HCT116 (cell line): ENCODE data around the gene SLAMF6. TPM values are rescaled to one million over a fixed set of nuclear protein-coding genes. Genes with fewer than 3 reads are reported as not detected.

Experiments used
- ATAC-seq: fragments of 200-7000 bp; cut with Tn5 transposase; 2 replicates; pipeline ENCODE4 v1.9.1; 2020; ENCODE audit warnings: mild to moderate bottlenecking, moderate library complexity
- BruUV-seq: library from RNA; stranded (reverse); fragments of 400-500 nt; replicated peaks from 2 replicates; lab custom pipeline; 2021; lab: Mats Ljungman, UMichigan
- CTCF ChIA-PET: fragments of 300-600 bp; sonication (Branson Sonifier 250); formaldehyde crosslinking; loops from one replicate; lab custom pipeline; 2021; ENCODE audit warnings: antibody characterized with exemption; lab: Charles Lee
- POLR2A ChIA-PET: fragments of 300-600, 350-600 bp; sonication (Branson Sonifier 250); formaldehyde crosslinking; loops from one replicate; lab custom pipeline; 2021; ENCODE audit warnings: antibody characterized with exemption; lab: Charles Lee
- RAD21 ChIA-PET, 2 experiments: fragments of 300-600 bp; sonication (Branson Sonifier 250); formaldehyde crosslinking; loops; one replicate each; lab custom pipeline; 2023; ENCODE audit warnings: low total read pairs in 2 of 2; ENCODE audit not compliant: uncharacterized antibody in 2 of 2, unreplicated experiment in 2 of 2, low non-redundant PET in 1 of 2; lab: Charles Lee
- DNase-seq: peaks from one replicate; pipeline ENCODE4 v3.0.0-alpha.2; 2010; ENCODE audit warnings: low read depth, low spot score
- H2AFZ ChIP-seq: fragments of 200-600 bp; shearing (Covaris generic), sonication (generic); 2 replicates; pipeline ENCODE4 v1.6.1; 2017; ENCODE audit warnings: low read depth, mixed run types, mixed read lengths, antibody characterized with exemption, low read length; ENCODE audit not compliant: poor library complexity, severe bottlenecking
- H3K27ac ChIP-seq: 2 replicates; pipeline ENCODE4 v1.5.1; 2012; ENCODE audit warnings: low read depth, low read length
- H3K27me3 ChIP-seq: fragments of 200-600 bp; sonication (generic); 2 replicates; pipeline ENCODE4 v1.6.1; 2016; ENCODE audit warnings: mixed run types, low read length, mixed read lengths; ENCODE audit not compliant: insufficient read depth
- H3K36me3 ChIP-seq, 2 experiments: fragments of 200-500 bp in 1 of 2; fragments of 200-600 bp in 1 of 2; sonication (Bioruptor generic) in 1 of 2; sonication (generic) in 1 of 2; 2 replicates each; pipeline versions ENCODE4 v1.5.1 to v1.6.1; 2014 to 2016; ENCODE audit warnings: low read length in 2 of 2, inconsistent platforms in 1 of 2, mixed read lengths in 1 of 2, mixed run types in 1 of 2; ENCODE audit not compliant: insufficient read depth in 2 of 2, control insufficient read depth in 1 of 2
- H3K4me1 ChIP-seq, 2 experiments: fragments of 200-600 bp in 1 of 2; sonication (generic) in 1 of 2; 2 replicates each; pipeline versions ENCODE4 v1.5.1 to v1.6.1; 2012 to 2017; ENCODE audit warnings: low read length in 2 of 2, inconsistent platforms in 1 of 2, mild to moderate bottlenecking in 1 of 2, mixed read lengths in 1 of 2, mixed run types in 1 of 2, moderate library complexity in 1 of 2; ENCODE audit not compliant: insufficient read depth in 2 of 2, control insufficient read depth in 1 of 2
- H3K4me2 ChIP-seq: fragments of 200-600 bp; sonication (generic); 2 replicates; pipeline ENCODE4 v1.6.1; 2017; ENCODE audit warnings: mixed run types, low read length, mixed read lengths
- H3K4me3 ChIP-seq, 2 experiments: fragments of 200-600 bp in 1 of 2; sonication (generic) in 1 of 2; replicated peaks in 1 of 2; 2 replicates each; pipeline ENCODE4 v1.5.1; 2011 to 2016; ENCODE audit warnings: low read length in 2 of 2, control low read depth in 1 of 2, low read depth in 1 of 2, mild to moderate bottlenecking in 1 of 2, mixed read lengths in 1 of 2, mixed run types in 1 of 2
- H3K79me2 ChIP-seq: fragments of 200-600 bp; sonication (generic); 2 replicates; pipeline ENCODE4 v1.6.1; 2017; ENCODE audit warnings: mild to moderate bottlenecking, mixed run types, low read length, moderate library complexity, mixed read lengths; ENCODE audit not compliant: insufficient read depth
- H3K9ac ChIP-seq: fragments of 200-600 bp; sonication (generic); 2 replicates; pipeline ENCODE4 v1.6.1; 2016; ENCODE audit warnings: low read length, mixed read lengths
- H3K9me2 ChIP-seq: fragments of 200-600 bp; sonication (generic), shearing (Covaris generic); 2 replicates; pipeline ENCODE4 v1.6.1; 2017; ENCODE audit warnings: mixed run types, mild to moderate bottlenecking, moderate library complexity; ENCODE audit not compliant: insufficient read depth
- H3K9me3 ChIP-seq, 2 experiments: fragments of 200-500 bp in 1 of 2; fragments of 200-600 bp in 1 of 2; sonication (Bioruptor generic) in 1 of 2; sonication (generic) in 1 of 2; 2 replicates each; pipeline ENCODE4 v1.6.1; 2014 to 2017; ENCODE audit warnings: low read length in 2 of 2, mixed read lengths in 2 of 2, inconsistent platforms in 1 of 2, low read depth in 1 of 2, mild to moderate bottlenecking in 1 of 2, mixed run types in 1 of 2, moderate library complexity in 1 of 2; ENCODE audit not compliant: control insufficient read depth in 1 of 2, insufficient read depth in 1 of 2
- H4K20me1 ChIP-seq: fragments of 200-600 bp; sonication (generic), shearing (Covaris generic); 2 replicates; pipeline ENCODE4 v1.6.1; 2017; ENCODE audit warnings: mixed run types, mild to moderate bottlenecking, moderate library complexity; ENCODE audit not compliant: insufficient read depth
- EGR1 ChIP-seq: IDR thresholded peaks from 2 replicates; pipeline ENCODE4 v1.6.1; 2012; ENCODE audit warnings: low read depth
- ELF1 ChIP-seq: IDR thresholded peaks from 2 replicates; pipeline ENCODE4 v1.6.1; 2012; ENCODE audit warnings: low read depth, borderline replicate concordance
- EZH2phosphoT487 ChIP-seq: fragments of 200-600 bp; IDR thresholded peaks from 2 replicates; pipeline ENCODE4 v1.6.1; 2018; ENCODE audit warnings: antibody characterized with exemption, borderline replicate concordance
- FOSL1 ChIP-seq: IDR thresholded peaks from 2 replicates; pipeline ENCODE4 v1.6.1; 2012; ENCODE audit warnings: low read depth
- SIN3A ChIP-seq: IDR thresholded peaks from 2 replicates; pipeline ENCODE4 v1.6.1; 2012; ENCODE audit warnings: low read depth
- SP1 ChIP-seq: IDR thresholded peaks from 2 replicates; pipeline ENCODE4 v1.6.1; 2012; ENCODE audit warnings: low read depth
- SRF ChIP-seq: IDR thresholded peaks from 2 replicates; pipeline ENCODE4 v1.6.1; 2012; ENCODE audit warnings: low read depth
- TCF7L2 ChIP-seq: IDR thresholded peaks from 2 replicates; pipeline ENCODE4 v1.7.0; 2011; ENCODE audit warnings: borderline replicate concordance, inconsistent platforms; ENCODE audit not compliant: insufficient read depth, insufficient read length; ENCODE audit errors: extremely low read depth
- YY1 ChIP-seq: IDR thresholded peaks from 2 replicates; pipeline ENCODE4 v1.6.1; 2011; ENCODE audit warnings: low read length, low read depth, moderate library complexity, mild to moderate bottlenecking; ENCODE audit not compliant: insufficient replicate concordance; ENCODE audit errors: extremely low read depth
- ZFX ChIP-seq: fragments of 450-650 bp; IDR thresholded peaks from 2 replicates; pipeline ENCODE4 v1.6.1; 2017
- ZNF274 ChIP-seq: fragments of 200-500 bp; sonication (Bioruptor generic); IDR thresholded peaks from 2 replicates; pipeline ENCODE4 v1.6.1; 2014; ENCODE audit warnings: mild to moderate bottlenecking, low read depth, low read length, inconsistent platforms
- intact Hi-C: fragments of 100-400 bp; cut with micrococcal nuclease; formaldehyde crosslinking; loops from 2 replicates; pipeline ENCODE4 v1.10.0; 2022
- total RNA-seq: library from RNA; stranded (reverse); gene quantifications from one replicate; pipeline ENCODE4 v1.2.1, GENCODE V29; 2021; ENCODE audit not compliant: unreplicated experiment
- TF ChIP-seq, protein P1 (sequence below): IDR thresholded peaks from 2 replicates; pipeline ENCODE4 v1.6.1; 2012
- TF ChIP-seq, protein P2 (sequence below): IDR thresholded peaks from 2 replicates; pipeline ENCODE4 v1.6.1; 2012; ENCODE audit warnings: low read depth
- TF ChIP-seq, protein P3 (sequence below), 3 experiments: fragments of 200-600 bp in 1 of 3; sonication (generic) in 1 of 3; IDR thresholded peaks in 2 of 3; conservative IDR thresholded peaks in 1 of 3; 2 replicates each; pipeline ENCODE4 v1.5.1; 2012 to 2017; ENCODE audit warnings: low read depth in 2 of 3, low read length in 2 of 3, antibody characterized with exemption in 1 of 3, borderline replicate concordance in 1 of 3, control low read depth in 1 of 3, mild to moderate bottlenecking in 1 of 3, mixed read lengths in 1 of 3, mixed run types in 1 of 3, moderate library complexity in 1 of 3; ENCODE audit not compliant: insufficient read depth in 1 of 3
- TF ChIP-seq, protein P4 (sequence below): IDR thresholded peaks from 2 replicates; pipeline ENCODE4 v1.6.1; 2011; ENCODE audit warnings: mild to moderate bottlenecking, low read length, moderate library complexity; ENCODE audit not compliant: insufficient replicate concordance; ENCODE audit errors: extremely low read depth

SLAMF6 gene
- total RNA-seq, 1 experiment from 2014 or later, result not detected

DNA sequence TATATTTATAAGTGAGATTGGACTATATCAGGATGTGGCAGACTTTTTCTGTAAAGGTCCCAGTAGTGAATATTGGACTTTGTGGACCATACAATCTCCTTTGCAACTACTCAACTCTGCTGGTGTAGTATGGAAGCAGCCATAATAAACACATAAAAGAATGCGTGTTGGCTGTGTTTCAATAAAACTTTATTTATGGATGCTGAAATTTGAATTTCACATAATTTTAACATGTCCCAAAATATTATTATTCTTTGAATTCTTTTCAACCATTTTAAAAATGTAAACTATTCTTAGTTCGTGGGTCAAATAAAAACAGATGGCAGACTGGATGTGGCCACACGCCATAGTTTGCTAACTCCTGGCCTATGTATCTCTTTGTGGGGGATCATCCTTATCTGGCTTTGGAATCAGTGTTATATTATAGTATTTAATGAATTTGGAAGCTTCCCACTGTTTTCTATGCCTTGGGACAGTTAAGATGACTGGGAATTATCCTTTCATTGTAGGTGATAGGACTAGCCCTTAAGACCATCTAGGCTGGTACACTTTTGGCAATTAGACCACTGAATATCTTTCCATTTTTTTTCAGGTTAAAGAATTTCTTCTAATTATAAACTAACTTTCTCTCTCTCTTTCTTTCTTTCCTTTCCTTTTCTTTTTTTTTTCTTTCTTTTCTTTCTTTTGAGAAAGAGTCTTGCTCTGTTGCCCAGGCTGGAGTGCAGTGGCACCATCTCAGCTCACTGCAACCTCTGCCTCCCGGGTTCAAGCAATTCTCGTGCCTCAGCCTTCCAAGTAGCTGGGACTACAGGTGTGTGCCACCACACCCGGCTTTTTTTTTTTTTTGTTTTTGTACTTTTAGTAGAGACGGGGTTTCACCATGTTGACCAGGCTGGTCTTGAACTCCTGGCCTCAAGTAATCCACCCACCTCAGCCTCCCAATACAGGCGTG is 14.9 kb upstream of the SLAMF6 start:
- no TSS peak for BruUV-seq
- DNase-seq (no peak), ATAC-seq (no peak)
- Histone ChIP-seq H3K27me3 (no peaks in the 10 kb centered on the region), H4K20me1 (no peaks in the 10 kb centered on the region), H3K9me3 (no peaks in the 10 kb centered on the region), H3K9me2 (no peaks in the 10 kb centered on the region), H3K4me2 (no peak overlapping the region), H3K27ac (no peak overlapping the region), H2AFZ (no peak overlapping the region), H3K4me3 (no peak overlapping the region), H3K9ac (no peak overlapping the region), H3K36me3 (no peaks in the 10 kb centered on the region), H3K4me1 (no peaks in the 10 kb centered on the region; a peak in 1 of 4 replicates), H3K79me2 (no peaks in the 10 kb centered on the region)
- POLR2A ChIA-PET, result no interaction called here
- intact Hi-C loops, result no loop called here
- RAD21 ChIA-PET, result no interaction called here
- CTCF ChIA-PET, result no interaction called here
- no peak for TF ChIP-seq EZH2phosphoT487
- no peak for TF ChIP-seq SIN3A
- TF ChIP-seq ELF1, result no peak
- TF ChIP-seq FOSL1, result no peak
- TF ChIP-seq YY1, result no peak
- TF ChIP-seq, protein P1, sequence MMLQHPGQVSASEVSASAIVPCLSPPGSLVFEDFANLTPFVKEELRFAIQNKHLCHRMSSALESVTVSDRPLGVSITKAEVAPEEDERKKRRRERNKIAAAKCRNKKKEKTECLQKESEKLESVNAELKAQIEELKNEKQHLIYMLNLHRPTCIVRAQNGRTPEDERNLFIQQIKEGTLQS, result no peak
- TF ChIP-seq SP1, result no peak
- TF ChIP-seq, protein P2, sequence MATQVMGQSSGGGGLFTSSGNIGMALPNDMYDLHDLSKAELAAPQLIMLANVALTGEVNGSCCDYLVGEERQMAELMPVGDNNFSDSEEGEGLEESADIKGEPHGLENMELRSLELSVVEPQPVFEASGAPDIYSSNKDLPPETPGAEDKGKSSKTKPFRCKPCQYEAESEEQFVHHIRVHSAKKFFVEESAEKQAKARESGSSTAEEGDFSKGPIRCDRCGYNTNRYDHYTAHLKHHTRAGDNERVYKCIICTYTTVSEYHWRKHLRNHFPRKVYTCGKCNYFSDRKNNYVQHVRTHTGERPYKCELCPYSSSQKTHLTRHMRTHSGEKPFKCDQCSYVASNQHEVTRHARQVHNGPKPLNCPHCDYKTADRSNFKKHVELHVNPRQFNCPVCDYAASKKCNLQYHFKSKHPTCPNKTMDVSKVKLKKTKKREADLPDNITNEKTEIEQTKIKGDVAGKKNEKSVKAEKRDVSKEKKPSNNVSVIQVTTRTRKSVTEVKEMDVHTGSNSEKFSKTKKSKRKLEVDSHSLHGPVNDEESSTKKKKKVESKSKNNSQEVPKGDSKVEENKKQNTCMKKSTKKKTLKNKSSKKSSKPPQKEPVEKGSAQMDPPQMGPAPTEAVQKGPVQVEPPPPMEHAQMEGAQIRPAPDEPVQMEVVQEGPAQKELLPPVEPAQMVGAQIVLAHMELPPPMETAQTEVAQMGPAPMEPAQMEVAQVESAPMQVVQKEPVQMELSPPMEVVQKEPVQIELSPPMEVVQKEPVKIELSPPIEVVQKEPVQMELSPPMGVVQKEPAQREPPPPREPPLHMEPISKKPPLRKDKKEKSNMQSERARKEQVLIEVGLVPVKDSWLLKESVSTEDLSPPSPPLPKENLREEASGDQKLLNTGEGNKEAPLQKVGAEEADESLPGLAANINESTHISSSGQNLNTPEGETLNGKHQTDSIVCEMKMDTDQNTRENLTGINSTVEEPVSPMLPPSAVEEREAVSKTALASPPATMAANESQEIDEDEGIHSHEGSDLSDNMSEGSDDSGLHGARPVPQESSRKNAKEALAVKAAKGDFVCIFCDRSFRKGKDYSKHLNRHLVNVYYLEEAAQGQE, result no peak
- TF ChIP-seq ZNF274, result no peak
- TF ChIP-seq, protein P3, sequence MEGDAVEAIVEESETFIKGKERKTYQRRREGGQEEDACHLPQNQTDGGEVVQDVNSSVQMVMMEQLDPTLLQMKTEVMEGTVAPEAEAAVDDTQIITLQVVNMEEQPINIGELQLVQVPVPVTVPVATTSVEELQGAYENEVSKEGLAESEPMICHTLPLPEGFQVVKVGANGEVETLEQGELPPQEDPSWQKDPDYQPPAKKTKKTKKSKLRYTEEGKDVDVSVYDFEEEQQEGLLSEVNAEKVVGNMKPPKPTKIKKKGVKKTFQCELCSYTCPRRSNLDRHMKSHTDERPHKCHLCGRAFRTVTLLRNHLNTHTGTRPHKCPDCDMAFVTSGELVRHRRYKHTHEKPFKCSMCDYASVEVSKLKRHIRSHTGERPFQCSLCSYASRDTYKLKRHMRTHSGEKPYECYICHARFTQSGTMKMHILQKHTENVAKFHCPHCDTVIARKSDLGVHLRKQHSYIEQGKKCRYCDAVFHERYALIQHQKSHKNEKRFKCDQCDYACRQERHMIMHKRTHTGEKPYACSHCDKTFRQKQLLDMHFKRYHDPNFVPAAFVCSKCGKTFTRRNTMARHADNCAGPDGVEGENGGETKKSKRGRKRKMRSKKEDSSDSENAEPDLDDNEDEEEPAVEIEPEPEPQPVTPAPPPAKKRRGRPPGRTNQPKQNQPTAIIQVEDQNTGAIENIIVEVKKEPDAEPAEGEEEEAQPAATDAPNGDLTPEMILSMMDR (IDR thresholded peaks at IDR 0.05 in 2 of 3, conservative IDR thresholded peaks at IDR 0.05 in 1 of 3; ENCODE audit: borderline replicate concordance in 1 of 3, insufficient read depth in 1 of 3, low read depth in 2 of 3, low read length in 2 of 3), result no peak
- TF ChIP-seq, protein P4, sequence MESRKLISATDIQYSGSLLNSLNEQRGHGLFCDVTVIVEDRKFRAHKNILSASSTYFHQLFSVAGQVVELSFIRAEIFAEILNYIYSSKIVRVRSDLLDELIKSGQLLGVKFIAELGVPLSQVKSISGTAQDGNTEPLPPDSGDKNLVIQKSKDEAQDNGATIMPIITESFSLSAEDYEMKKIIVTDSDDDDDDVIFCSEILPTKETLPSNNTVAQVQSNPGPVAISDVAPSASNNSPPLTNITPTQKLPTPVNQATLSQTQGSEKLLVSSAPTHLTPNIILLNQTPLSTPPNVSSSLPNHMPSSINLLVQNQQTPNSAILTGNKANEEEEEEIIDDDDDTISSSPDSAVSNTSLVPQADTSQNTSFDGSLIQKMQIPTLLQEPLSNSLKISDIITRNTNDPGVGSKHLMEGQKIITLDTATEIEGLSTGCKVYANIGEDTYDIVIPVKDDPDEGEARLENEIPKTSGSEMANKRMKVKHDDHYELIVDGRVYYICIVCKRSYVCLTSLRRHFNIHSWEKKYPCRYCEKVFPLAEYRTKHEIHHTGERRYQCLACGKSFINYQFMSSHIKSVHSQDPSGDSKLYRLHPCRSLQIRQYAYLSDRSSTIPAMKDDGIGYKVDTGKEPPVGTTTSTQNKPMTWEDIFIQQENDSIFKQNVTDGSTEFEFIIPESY, result no peak
- no peak for TF ChIP-seq TCF7L2
- TF ChIP-seq ZFX, result no peak
- no peak for TF ChIP-seq SRF
- TF ChIP-seq EGR1, result no peak
